NCI-H1417 (cell line): ENCODE data around the gene PAPPA2.
"Not testable (repeated sequence)": the region's sequence is repeated elsewhere in the genome, so short reads cannot be mapped to it uniquely, and the experiment has no call there.

Experiments
- DNase-seq, 3 experiments: peaks; one replicate each; lab custom pipeline; 2025; lab: John Stamatoyannopoulos, UW

PAPPA2 gene

DNA sequence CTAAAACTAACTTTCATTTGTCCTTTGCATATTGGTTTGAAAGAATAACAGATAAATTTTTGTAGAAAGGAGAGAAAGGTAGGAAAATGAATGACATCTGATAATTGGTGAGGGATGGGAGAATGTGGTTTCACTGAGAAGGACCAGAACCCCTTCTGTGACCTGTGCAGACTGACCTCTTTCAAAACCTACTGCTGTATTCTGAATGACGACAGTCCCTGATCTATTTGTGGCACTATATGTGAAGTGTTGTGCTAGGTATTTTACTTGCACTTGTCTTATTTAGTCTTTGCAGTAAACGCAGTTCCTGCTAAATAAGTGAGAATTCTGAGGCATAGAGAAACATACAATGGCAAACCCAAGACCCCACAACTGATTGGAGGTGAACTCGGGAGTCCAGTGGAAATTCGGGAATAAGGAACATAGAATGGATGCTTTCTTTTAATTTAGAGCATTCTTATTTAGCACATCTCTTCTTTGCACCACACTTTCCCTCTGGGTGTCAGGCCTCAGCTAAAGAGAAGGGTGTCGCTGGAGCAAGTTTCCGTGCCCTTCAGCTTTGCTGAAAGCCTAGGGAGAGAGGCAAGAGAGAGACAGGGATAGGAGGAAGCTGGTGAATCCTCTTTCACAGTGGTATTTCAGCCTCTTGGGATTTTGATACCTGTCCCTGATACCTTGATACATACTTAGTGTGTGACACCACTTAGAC is 230.2 kb downstream of the PAPPA2 start:
- peak in 1 of 3 experiments; percentile 35 for DNase-seq

- DNase-seq = peak in 1 of 3 experiments; percentile 29
Measured at GRCh38 chr1:176693697-176694329, 230.8 kb downstream of the PAPPA2 start.

- DNase-seq = no peak
Measured at GRCh38 chr1:176694713-176695112, 231.7 kb downstream of the PAPPA2 start.

DNA sequence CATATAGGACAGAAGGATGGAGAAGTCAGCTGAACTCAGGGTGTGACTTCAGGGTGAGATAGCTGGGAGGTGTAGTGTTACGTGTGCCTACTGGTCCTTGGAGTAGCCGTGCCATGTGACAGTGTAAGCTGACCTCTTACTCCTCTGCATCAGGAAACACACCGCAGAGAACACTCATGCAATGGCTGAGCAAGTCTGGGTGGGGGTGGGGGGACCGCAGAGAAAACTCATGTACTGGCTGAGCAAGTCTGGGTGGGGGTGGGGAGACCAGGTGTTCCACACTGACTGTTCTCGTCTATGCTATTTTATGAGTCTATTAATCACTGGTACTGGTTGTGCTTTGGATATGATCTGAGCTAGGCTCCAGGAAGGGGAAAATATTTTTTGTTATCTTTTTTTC is 233.1 kb downstream of the PAPPA2 start:
- DNase-seq = peak; percentile 46 to 98 (median 68)

GRCh38 chr1:176696689-176697088 is 233.7 kb downstream of the PAPPA2 start:
- DNase-seq = no peak

DNA sequence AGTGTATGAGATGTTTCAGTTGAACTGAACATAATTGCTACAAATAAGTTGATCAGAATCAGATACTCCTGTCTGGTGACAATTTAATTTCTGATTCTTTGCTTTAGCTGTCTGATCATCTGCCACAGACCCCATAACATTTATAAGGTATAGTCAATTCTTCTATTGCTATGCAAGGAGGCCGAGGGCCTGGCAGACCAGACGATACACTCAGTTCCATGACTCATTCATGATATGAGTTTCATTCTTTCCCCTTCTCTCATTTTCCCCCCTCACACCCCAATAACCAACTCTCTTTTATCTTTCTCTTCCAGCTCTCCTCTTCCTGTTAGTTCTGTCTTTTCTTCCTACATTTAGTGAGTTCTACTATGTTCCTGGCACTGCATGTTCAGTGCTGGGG is 236.8 kb downstream of the PAPPA2 start:
- no peak for DNase-seq

- DNase-seq = peak in 1 of 3 experiments; percentile 26
Measured at GRCh38 chr1:176701151-176701866, 238.3 kb downstream of the PAPPA2 start.

- no peak for DNase-seq
Measured at GRCh38 chr1:176702901-176703300, 239.9 kb downstream of the PAPPA2 start.

DNA sequence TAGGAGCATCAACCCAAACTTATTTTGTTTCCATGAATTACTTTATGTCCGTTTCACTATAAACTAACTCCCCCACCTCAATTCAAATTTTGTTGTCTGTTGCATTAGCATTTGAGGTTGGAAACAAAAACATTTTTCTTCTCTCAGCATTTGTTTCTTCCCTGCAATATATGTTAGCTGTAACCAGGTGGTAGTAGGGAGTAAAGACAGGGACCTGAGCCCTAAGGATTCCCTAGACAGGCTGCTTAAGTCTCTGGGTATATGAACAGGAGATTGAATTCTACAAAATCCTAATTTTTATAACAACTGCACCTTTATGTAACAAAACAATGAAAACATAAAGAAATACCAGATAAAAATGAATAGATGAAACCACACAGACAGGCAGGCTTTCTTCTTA is 242.6 kb downstream of the PAPPA2 start:
- DNase-seq = no peak

DNA sequence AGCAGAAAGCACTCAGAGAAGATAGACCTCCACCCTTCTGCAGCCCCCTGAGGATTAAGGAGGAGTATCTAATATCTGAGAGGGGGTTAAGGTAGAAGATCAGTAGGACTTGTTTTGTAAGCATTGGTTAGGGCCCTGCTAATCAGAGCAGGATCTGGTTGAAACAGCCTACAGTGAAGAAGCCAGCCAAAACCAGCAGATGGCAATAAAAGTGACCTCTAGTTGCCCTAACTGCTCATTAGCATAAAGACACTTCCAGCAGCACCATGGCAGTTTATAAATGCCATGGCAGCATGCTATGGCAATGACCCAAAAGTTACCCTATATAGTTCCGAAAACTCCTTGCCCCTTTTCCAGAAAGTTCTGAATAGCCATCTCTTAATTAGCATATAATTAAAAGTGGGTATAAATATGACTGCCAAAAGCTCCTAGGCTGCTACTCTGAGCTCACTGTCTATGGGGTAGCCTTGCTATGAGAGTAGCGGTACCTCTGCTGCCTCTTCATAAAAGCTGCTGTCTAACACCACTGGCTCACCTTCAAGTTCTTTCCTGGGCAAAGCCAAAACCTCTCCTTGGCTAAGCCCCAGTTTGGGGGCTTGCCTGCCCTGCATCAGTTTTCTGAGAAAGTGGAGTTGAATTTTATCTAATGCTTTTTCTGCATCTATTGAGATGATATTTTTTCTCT is 254.2 kb downstream of the PAPPA2 start:
- DNase-seq = peak in 1 of 3 experiments; percentile 21

- no peak for DNase-seq
Measured at GRCh38 chr1:176719447-176719846, 256.5 kb downstream of the PAPPA2 start.

DNA sequence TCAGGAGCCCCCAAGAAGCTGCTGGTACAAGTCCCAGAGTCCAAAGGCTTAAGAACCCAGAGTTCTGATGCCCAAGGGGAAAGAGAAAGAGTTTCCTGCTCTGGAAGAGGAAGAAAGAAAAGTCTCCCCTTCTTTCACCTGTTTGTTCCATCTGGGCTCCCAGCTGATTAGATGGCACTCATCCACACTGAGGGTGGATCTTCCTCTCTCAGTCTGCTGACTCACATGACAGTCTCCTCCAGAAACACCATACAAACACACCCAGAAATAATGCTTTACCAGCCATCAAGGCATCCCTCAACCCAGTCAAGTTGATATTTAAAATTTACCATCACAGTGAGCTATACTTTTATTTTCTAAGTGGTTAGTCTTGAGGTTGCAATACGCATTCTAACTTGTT is 257.9 kb downstream of the PAPPA2 start:
- no peak for DNase-seq

DNA sequence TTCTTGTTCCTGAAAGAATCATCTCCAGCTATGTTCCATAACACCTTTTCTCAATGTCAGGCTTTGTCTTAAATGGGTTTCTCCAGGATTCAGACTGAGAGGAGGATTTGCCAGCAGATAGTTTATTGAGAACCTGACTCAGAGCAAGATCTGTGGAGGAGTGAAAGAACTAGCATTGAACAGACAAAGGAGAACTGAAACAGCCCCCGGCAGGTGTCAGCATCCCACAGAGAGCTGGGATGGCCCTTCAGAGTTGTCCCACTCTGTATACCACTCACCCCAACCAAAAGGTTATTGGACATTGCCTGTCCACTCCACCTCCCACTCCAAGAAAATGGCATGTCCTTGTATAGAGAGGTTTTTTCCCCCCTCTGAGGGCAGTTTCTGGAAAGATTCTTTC is 270.7 kb downstream of the PAPPA2 start:
- DNase-seq = no peak

- DNase-seq = no peak
Measured at GRCh38 chr1:176735201-176735600, 272.2 kb downstream of the PAPPA2 start.

DNA sequence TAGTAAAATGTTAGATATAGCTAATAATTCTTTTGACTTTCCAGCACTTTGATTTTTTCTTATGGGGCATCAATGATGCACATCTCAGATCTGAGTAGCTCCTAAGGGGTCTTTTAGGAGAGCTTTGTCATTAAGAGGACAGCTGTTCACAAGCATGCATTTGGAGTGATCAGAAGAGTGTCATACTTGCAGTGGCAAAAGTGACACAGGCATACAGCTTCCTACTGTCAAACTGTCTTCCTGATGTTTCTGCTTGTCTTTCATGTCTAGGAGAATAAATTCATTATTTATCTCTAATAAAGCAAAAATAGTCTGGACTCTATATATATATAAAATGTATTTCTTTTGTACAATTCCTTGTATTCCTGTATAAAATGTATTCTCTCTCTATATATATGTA is 273.0 kb downstream of the PAPPA2 start:
- no peak for DNase-seq

DNA sequence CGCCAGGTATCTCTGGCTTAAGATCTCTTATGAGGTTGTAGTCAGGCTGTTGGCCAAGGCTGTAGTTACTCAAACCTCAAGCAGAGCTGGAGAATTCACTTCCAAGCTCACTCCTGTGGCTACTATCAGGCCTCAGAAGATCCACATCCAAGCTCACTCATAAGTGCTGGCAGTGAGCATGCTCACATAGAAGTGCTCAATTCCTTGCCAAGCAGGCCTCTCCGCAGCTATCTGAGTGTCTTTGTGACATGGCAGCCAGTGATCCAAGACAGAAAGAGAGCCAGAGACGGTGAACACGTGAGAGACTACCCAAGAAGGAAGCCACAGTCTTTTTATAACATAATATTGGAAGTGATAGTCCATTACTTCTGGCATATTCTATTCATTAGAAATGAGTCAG is 278.2 kb downstream of the PAPPA2 start:
- DNase-seq = no peak

GRCh38 chr1:176742322-176742721 is 279.3 kb downstream of the PAPPA2 start:
- no peak for DNase-seq

DNA sequence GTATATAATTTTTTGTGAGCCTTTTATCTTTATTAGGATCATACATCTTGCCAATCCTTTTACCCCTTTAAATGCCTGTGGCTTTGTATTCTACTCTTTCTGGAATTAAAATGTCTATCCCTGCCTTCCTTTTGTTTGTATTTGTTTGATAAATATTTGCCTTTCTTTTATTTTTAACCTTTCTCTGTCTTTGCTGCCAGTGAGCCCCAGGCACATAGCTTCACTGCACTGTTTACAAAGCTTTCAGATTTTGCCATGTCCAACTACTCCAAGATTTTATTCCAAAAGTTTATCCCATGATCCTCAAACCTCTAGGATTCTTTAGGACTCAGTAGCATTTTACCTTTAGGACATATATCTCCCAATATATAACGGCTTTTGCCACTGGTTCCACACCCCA is 281.2 kb downstream of the PAPPA2 start:
- DNase-seq = no peak

- no peak for DNase-seq
Measured at GRCh38 chr1:176745945-176746344, 283.0 kb downstream of the PAPPA2 start.

GRCh38 chr1:176752505-176752904 is 289.5 kb downstream of the PAPPA2 start:
- DNase-seq = no peak

DNA sequence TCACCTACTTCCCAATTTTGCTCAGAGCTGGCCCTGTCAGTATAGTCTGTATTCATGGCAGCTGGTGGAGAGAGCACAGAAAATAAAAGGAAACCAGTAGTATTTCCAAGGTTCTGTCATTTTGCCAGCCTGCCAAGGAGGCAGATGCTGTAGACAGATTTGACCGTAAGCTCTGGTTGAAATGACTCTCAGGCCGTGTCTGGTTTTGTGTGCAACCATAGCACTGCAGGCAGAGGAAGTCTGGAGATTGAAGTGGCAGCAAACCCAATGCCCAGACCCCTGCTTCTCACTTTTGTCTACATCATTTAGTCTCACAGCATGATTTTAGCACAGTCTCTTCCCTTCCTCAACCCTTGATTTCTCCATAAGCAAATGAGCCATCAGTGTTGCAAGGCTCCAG is 291.7 kb downstream of the PAPPA2 start:
- DNase-seq = no peak

DNA sequence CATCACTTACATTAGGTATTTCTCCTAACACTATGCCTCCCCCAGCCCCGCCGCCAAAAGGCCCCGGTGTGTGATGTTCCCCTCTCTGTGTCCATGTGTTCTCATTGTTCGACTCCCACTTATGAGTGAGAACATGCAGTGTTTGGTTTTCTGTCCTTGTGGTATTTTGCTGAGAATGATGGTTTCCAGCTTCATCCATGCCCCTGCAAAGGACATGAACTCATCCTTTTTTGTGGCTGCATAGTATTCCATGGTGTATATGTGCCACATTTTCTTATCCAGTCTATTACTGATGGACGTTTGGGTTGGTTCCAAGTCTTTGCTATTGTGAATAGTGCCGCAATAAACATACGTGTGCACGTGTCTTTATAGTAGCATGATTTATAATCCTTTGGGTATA is 293.8 kb downstream of the PAPPA2 start:
- not testable (repeated sequence) for DNase-seq

- no peak for DNase-seq
Measured at GRCh38 chr1:176765608-176766007, 302.6 kb downstream of the PAPPA2 start.
